A172 (cell line): ENCODE data around the gene PCDH8. TPM values are rescaled to one million over a fixed set of nuclear protein-coding genes. Genes with fewer than 3 reads are reported as not detected.
A peak's percentile ranks its signal among the peaks of the same experiment; 100 is the strongest.
"Not testable (repeated sequence)": the region's sequence is repeated elsewhere in the genome, so short reads cannot be mapped to it uniquely, and the experiment has no call there.

Experiments
- DNase-seq: peaks from one replicate; pipeline ENCODE4 v3.0.0-alpha.2; 2015; ENCODE audit warnings: low spot score
- total RNA-seq: library from RNA; depleted of rRNA; stranded (reverse); fragments of >200 nt; shearing (Covaris generic); gene quantifications from 2 replicates; pipeline ENCODE4 v1.2.3, GENCODE V29; 2014; rRNA removed

Gene PCDH8
- total RNA-seq, 1 experiment from 2014 or later: not detected

- no peak for DNase-seq
Observed at GRCh38 chr13:52827839-52828238, 20.6 kb downstream of the PCDH8 start.

GRCh38 chr13:52817886-52818285 is 30.6 kb downstream of the PCDH8 start:
- not testable (repeated sequence) for DNase-seq

GRCh38 chr13:52815330-52815729 is 33.1 kb downstream of the PCDH8 start:
- DNase-seq: no peak

- DNase-seq: no peak
Observed at GRCh38 chr13:52812941-52813340, 35.5 kb downstream of the PCDH8 start.

- no peak for DNase-seq
Observed at GRCh38 chr13:52811841-52812240, 36.6 kb downstream of the PCDH8 start.

GRCh38 chr13:52810526-52810925 is 37.9 kb downstream of the PCDH8 start:
- no peak for DNase-seq

GRCh38 chr13:52810011-52810410 is 38.4 kb downstream of the PCDH8 start:
- no peak for DNase-seq

GRCh38 chr13:52809310-52809769 is 39.1 kb downstream of the PCDH8 start:
- peak; percentile 87 for DNase-seq

GRCh38 chr13:52808842-52809219 is 39.6 kb downstream of the PCDH8 start:
- no peak for DNase-seq

- DNase-seq: no peak
Observed at GRCh38 chr13:52806029-52806428, 42.4 kb downstream of the PCDH8 start.

- DNase-seq: peak; percentile 31
Observed at GRCh38 chr13:52804202-52804641, 44.2 kb downstream of the PCDH8 start.

- no peak for DNase-seq
Observed at GRCh38 chr13:52800856-52801255, 47.6 kb downstream of the PCDH8 start.

GRCh38 chr13:52798770-52799430 is 49.5 kb downstream of the PCDH8 start:
- no peak for DNase-seq

- no peak for DNase-seq
Observed at GRCh38 chr13:52797176-52797575, 51.3 kb downstream of the PCDH8 start.

GRCh38 chr13:52794589-52794988 is 53.9 kb downstream of the PCDH8 start:
- DNase-seq: no peak

GRCh38 chr13:52793515-52794061 is 54.9 kb downstream of the PCDH8 start:
- DNase-seq: no peak

Other genes starting within 250 kb of the PCDH8 start
- 1.4 and 4.8 TPM in 2 replicates for gene HNRNPA1L2, start 206.2 kb downstream of the PCDH8 start, total RNA-seq
- 59.5 and 76.1 TPM in 2 replicates for gene SUGT1, start 195.8 kb downstream of the PCDH8 start, total RNA-seq
- not detected in 2 replicates for gene CNMD, start 108.8 kb downstream of the PCDH8 start, total RNA-seq
- gene OLFM4, start 180.2 kb upstream of the PCDH8 start, total RNA-seq: not detected in 2 replicates